IMR-90 (cell line): ENCODE measurements around the gene ERGIC1. TPM values are rescaled to one million over a fixed set of nuclear protein-coding genes. Genes with fewer than 3 reads are reported as not detected.

Experiments used
- ATAC-seq: fragments of 200-7000 bp; cut with Tn5 transposase; 2 replicates; pipeline ENCODE4 v1.9.1; 2020; ENCODE audit warnings: low read depth, mild to moderate bottlenecking, moderate library complexity
- BruUV-seq: library from RNA; stranded (reverse); fragments of 400-500 nt; replicated peaks from 2 replicates; lab custom pipeline; 2021; lab: Mats Ljungman, UMichigan
- CTCF ChIA-PET: fragments of 300-600 bp; formaldehyde crosslinking; extraction: SDS; loops from one replicate; lab custom pipeline; 2021; ENCODE audit warnings: antibody characterized with exemption; lab: Yijun Ruan, JAX
- POLR2A ChIA-PET: fragments of 300-600 bp; sonication (Branson Sonifier 250); formaldehyde crosslinking; loops from one replicate; lab custom pipeline; 2022; ENCODE audit warnings: antibody characterized with exemption; ENCODE audit not compliant: unreplicated experiment; lab: Charles Lee
- DNase-seq: peaks from one replicate; pipeline ENCODE4 v3.0.0; 2013
- H2AFZ ChIP-seq: replicated peaks from 2 replicates; pipeline ENCODE3; 2013; ENCODE audit warnings: low read length, mild to moderate bottlenecking; ENCODE audit not compliant: poor library complexity
- H2AK5ac ChIP-seq: 2 replicates; pipeline ENCODE4 v1.6.1; 2013; ENCODE audit warnings: low read depth, low read length, inconsistent platforms
- H2AK9ac ChIP-seq: replicated peaks from 2 replicates; pipeline ENCODE3; 2013; ENCODE audit warnings: mild to moderate bottlenecking, low read depth, low read length, moderate library complexity; ENCODE audit not compliant: poor library complexity
- H2BK120ac ChIP-seq: 2 replicates; pipeline ENCODE4 v1.6.1; 2013; ENCODE audit warnings: low read depth, low read length, inconsistent platforms
- H2BK15ac ChIP-seq: 3 replicates; pipeline ENCODE4 v1.6.1; 2013; ENCODE audit warnings: low read depth, low read length, inconsistent platforms
- H2BK20ac ChIP-seq: 2 replicates; pipeline ENCODE4 v1.6.1; 2013; ENCODE audit warnings: low read depth, mild to moderate bottlenecking, inconsistent platforms, low read length, moderate library complexity
- H2BK5ac ChIP-seq: 2 replicates; pipeline ENCODE4 v1.6.1; 2013; ENCODE audit warnings: mild to moderate bottlenecking, low read depth, low read length, inconsistent platforms; ENCODE audit not compliant: poor library complexity, severe bottlenecking
- H3K14ac ChIP-seq: replicated peaks from 2 replicates; pipeline ENCODE4 v1.6.1; 2013; ENCODE audit warnings: low read depth, low read length, inconsistent platforms
- H3K18ac ChIP-seq: 2 replicates; pipeline ENCODE4 v1.6.1; 2013; ENCODE audit warnings: low read depth, low read length, control low read depth
- H3K23ac ChIP-seq: 2 replicates; pipeline ENCODE4 v1.6.1; 2013; ENCODE audit warnings: low read depth, low read length, inconsistent platforms
- H3K27ac ChIP-seq: 2 replicates; pipeline ENCODE4 v1.5.1; 2013; ENCODE audit warnings: mild to moderate bottlenecking, control low read depth, low read length; ENCODE audit not compliant: insufficient read depth
- H3K27me3 ChIP-seq: 2 replicates; pipeline ENCODE4 v1.6.1; 2013; ENCODE audit warnings: low read length; ENCODE audit not compliant: control insufficient read depth, insufficient read depth
- H3K36me3 ChIP-seq: 2 replicates; pipeline ENCODE4 v1.6.1; 2013; ENCODE audit warnings: low read length, mixed read lengths; ENCODE audit not compliant: control insufficient read depth, insufficient read depth
- H3K4ac ChIP-seq: 2 replicates; pipeline ENCODE4 v1.6.1; 2013; ENCODE audit warnings: low read depth, low read length, inconsistent platforms
- H3K4me1 ChIP-seq: 2 replicates; pipeline ENCODE4 v1.6.1; 2013; ENCODE audit warnings: low read length, mixed read lengths; ENCODE audit not compliant: control insufficient read depth, insufficient read depth
- H3K4me2 ChIP-seq: 2 replicates; pipeline ENCODE4 v1.6.1; 2013; ENCODE audit warnings: low read depth, mild to moderate bottlenecking, control low read depth, low read length, moderate library complexity
- H3K4me3 ChIP-seq: 2 replicates; pipeline ENCODE4 v1.5.1; 2013; ENCODE audit warnings: low read depth, mild to moderate bottlenecking, control low read depth, low read length, moderate library complexity; ENCODE audit not compliant: insufficient read depth
- H3K56ac ChIP-seq: 2 replicates; pipeline ENCODE4 v1.6.1; 2013; ENCODE audit warnings: low read length, inconsistent platforms; ENCODE audit not compliant: insufficient read depth; ENCODE audit errors: extremely low read depth
- H3K79me1 ChIP-seq, 2 experiments: 2 replicates each; pipeline ENCODE4 v1.6.1; 2013; ENCODE audit warnings: low read length in 2 of 2, inconsistent platforms in 1 of 2, low read depth in 1 of 2
- H3K9ac ChIP-seq: 2 replicates; pipeline ENCODE4 v1.6.1; 2013; ENCODE audit warnings: low read depth, low read length, control low read depth
- H3K9me1 ChIP-seq: 2 replicates; pipeline ENCODE4 v1.6.1; 2013; ENCODE audit warnings: low read length, inconsistent platforms; ENCODE audit not compliant: insufficient read depth
- H3K9me3 ChIP-seq: 2 replicates; pipeline ENCODE4 v1.6.1; 2013; ENCODE audit warnings: low read length; ENCODE audit not compliant: control insufficient read depth, insufficient read depth
- H4K20me1 ChIP-seq: 2 replicates; pipeline ENCODE4 v1.6.1; 2013; ENCODE audit warnings: low read length, inconsistent platforms; ENCODE audit not compliant: insufficient read depth
- H4K5ac ChIP-seq: 2 replicates; pipeline ENCODE4 v1.6.1; 2013; ENCODE audit warnings: mild to moderate bottlenecking, low read depth, low read length, control low read depth
- H4K8ac ChIP-seq, 2 experiments: 2 replicates each; pipeline ENCODE4 v1.6.1; 2013; ENCODE audit warnings: low read depth in 2 of 2, low read length in 2 of 2, control low read depth in 1 of 2, inconsistent platforms in 1 of 2
- H4K91ac ChIP-seq: 2 replicates; pipeline ENCODE4 v1.6.1; 2013; ENCODE audit warnings: low read depth, low read length, inconsistent platforms; ENCODE audit not compliant: insufficient read depth
- CEBPB ChIP-seq: IDR thresholded peaks from 2 replicates; pipeline ENCODE4 v1.6.1; 2012; ENCODE audit warnings: low read depth, low read length, improper control_type of control experiment
- CTCF ChIP-seq: conservative IDR thresholded peaks from 2 replicates; pipeline ENCODE4 v1.5.1; 2012; ENCODE audit warnings: mild to moderate bottlenecking, low read depth, low read length, improper control_type of control experiment
- ELK1 ChIP-seq: fragments of 150-350 bp; IDR thresholded peaks from 2 replicates; pipeline ENCODE4 v1.6.1; 2016; ENCODE audit warnings: low read depth, mild to moderate bottlenecking, low read length, moderate library complexity, borderline replicate concordance
- MAFK ChIP-seq: IDR thresholded peaks from 2 replicates; pipeline ENCODE4 v1.6.1; 2012; ENCODE audit warnings: low read depth, low read length, improper control_type of control experiment
- MXI1 ChIP-seq: IDR thresholded peaks from 2 replicates; pipeline ENCODE4 v1.6.1; 2012; ENCODE audit warnings: low read depth, mild to moderate bottlenecking, low read length, moderate library complexity, borderline replicate concordance
- NFE2L2 ChIP-seq: fragments of 150-350 bp; IDR thresholded peaks from 2 replicates; pipeline ENCODE4 v1.6.1; 2016; ENCODE audit warnings: low read depth, mild to moderate bottlenecking, low read length
- RCOR1 ChIP-seq: IDR thresholded peaks from 2 replicates; pipeline ENCODE4 v1.6.1; 2012; ENCODE audit warnings: mild to moderate bottlenecking, low read length, improper control_type of control experiment; ENCODE audit not compliant: insufficient replicate concordance
- RFX5 ChIP-seq: IDR thresholded peaks from 2 replicates; pipeline ENCODE4 v1.8.0; 2012; ENCODE audit warnings: low read depth, mild to moderate bottlenecking, low read length, moderate library complexity
- SMC3 ChIP-seq: fragments of 150-350 bp; IDR thresholded peaks from 2 replicates; pipeline ENCODE4 v1.6.1; 2016; ENCODE audit warnings: low read depth, mild to moderate bottlenecking, antibody characterized with exemption, low read length, moderate library complexity
- WGBS, 2 experiments: methylation state at CpG; one replicate each; pipeline versions ENCODE4 v1.1.5 to v1.1.7; 2013; ENCODE audit warnings: missing lambda C conversion rate in 2 of 2; ENCODE audit not compliant: insufficient read length in 1 of 2; ENCODE audit errors: extremely low coverage in 2 of 2; 5-methylcytosine and 5-hydroxymethylcytosine counted together
- dilution Hi-C: fragments of 300-500 bp; cut with HindIII; formaldehyde crosslinking; loops from one replicate; pipeline ENCODE4 v1.14.3; 2018; ENCODE audit warnings: low sequenced_read_pairs; ENCODE audit not compliant: unreplicated experiment
- in situ Hi-C: fragments of 300-500 bp; cut with MboI; formaldehyde crosslinking; loops from 3 replicates; pipeline ENCODE4 v1.14.3; 2019; ENCODE audit warnings: low sequenced_read_pairs, inconsistent platforms, mixed read lengths
- intact Hi-C: fragments of 100-400 bp; cut with micrococcal nuclease; formaldehyde crosslinking; loops from 2 replicates; pipeline ENCODE4 v1.10.0; 2022
- polyA plus RNA-seq, 3 experiments: library from polyadenylated mRNA; depleted of rRNA; stranded (reverse); fragments of >200 nt; gene quantifications; 2 replicates each; pipeline ENCODE4 v1.2.3, GENCODE V29; 2012; ENCODE audit warnings: low replicate concordance in 1 of 3
- total RNA-seq: library from RNA; depleted of rRNA; stranded (reverse); fragments of >200 nt; gene quantifications from 2 replicates; pipeline ENCODE4 v1.2.3, GENCODE V29; 2012

Gene ERGIC1
- total and polyA plus RNA-seq, 2 of the 4 experiments (the other 2 are of a cell fraction), result 134 to 192 TPM

GRCh38 chr5:172942556-172942955 is 108.5 kb downstream of the ERGIC1 start:
- Histone ChIP-seq H2BK20ac (peak overlapping the region; percentile 100), H3K9me1 (peaks cover 30% of the 10 kb centered on the region), H3K27me3 (no peaks in the 10 kb centered on the region), H3K23ac (peak overlapping the region; percentile 100), H3K18ac (peak overlapping the region; percentile 78), H3K4me2 (no peak overlapping the region), H3K56ac (peak overlapping the region; percentile 96), H4K8ac (peak overlapping the region; percentile 90 to 100), H3K14ac (peak overlapping the region; percentile 100), H2BK15ac (peak overlapping the region; percentile 98), H3K4ac (peak overlapping the region; percentile 100), H3K36me3 (peaks cover 38% of the 10 kb centered on the region), H3K9ac (peak overlapping the region; percentile 55; the same call in 1 of the 2 replicates), H2AFZ (no peak overlapping the region), H3K27ac (peak overlapping the region; percentile 86), H2BK5ac (peak overlapping the region; percentile 89), H2BK120ac (peak overlapping the region; percentile 100), H2AK5ac (peak overlapping the region; percentile 99), H4K5ac (peak overlapping the region; percentile 75), H3K9me3 (no peaks in the 10 kb centered on the region), H4K91ac (peak overlapping the region; percentile 100), H3K4me3 (no peak overlapping the region), H3K4me1 (peaks cover 18% of the 10 kb centered on the region), H2AK9ac (peak overlapping the region; percentile 87), H4K20me1 (no peaks in the 10 kb centered on the region), H3K79me1 (peaks cover 17 to 70% of the 10 kb centered on the region in 2 experiments; a peak in 3 of 4 replicates)
- DNase-seq, result no peak
- ChIA-PET CTCF (interaction anchor here (1.3 kb wide), 1 partner anchor 10 kb away, joined by 4 read pairs; no protein-coding TSS in a partner anchor), POLR2A (interaction anchor here (0.5 kb wide), 1 partner anchor 11 kb away, joined by 5 read pairs; no protein-coding TSS in a partner anchor)
- 87% methylated on average over 9 of the region's 11 CpGs; no CpG with 5 or more reads in 1 of the 2 experiments for WGBS, 2 experiments
- no peak for ATAC-seq
- intact Hi-C loops, result loop anchor here (10.0 kb wide), 1 partner anchor 468 kb away; no protein-coding TSS in a partner anchor
- TF ChIP-seq NFE2L2 (no peak), CTCF (no peak), MAFK (no peak), RCOR1 (no peak), CEBPB (no peak), RFX5 (no peak), ELK1 (no peak), MXI1 (no peak), SMC3 (no peak)
- no TSS peak for BruUV-seq
- in situ Hi-C loops, result loop anchor here (10.0 kb wide), 1 partner anchor 468 kb away; no protein-coding TSS in a partner anchor
- dilution Hi-C loops, result no loop called here
